Measurements from ENCODE around the gene ZNF512B.

DNA sequence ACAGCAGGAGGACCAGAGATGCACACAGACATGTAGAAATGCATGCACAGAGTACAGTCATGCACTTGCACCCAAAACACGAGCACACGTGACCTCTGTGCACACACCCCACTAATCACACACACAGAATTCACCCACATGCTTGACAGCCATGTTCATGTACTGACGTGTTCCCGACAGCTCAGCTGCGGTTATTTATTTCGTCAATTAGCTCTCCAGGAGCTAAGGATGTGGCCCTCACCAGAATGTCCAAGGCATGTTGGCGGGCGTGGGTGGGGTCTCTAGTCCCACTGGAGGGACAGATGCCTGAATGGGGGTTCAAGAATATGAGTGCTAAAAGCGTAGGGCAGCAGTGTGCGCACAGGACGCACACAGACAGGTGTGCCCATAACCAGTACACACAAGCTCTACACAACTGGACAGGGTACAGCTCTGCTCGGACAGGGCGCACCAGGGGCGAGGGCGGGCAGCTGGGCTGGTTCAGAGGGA, 10.6 kb upstream of the ZNF512B start:
- TF ChIP-seq EZH2 (IDR thresholded peaks at IDR 0.05; ENCODE audit: insufficient read depth, poor library complexity, severe bottlenecking), result no peak
- TF ChIP-seq EZH2phosphoT487 (IDR thresholded peaks at IDR 0.05; ENCODE audit: insufficient read depth, low read depth), result no peak
